Small intestine (tissue), 7 donors: ENCODE results near the gene ZNF106. TPM values are rescaled to one million over a fixed set of nuclear protein-coding genes. Genes with fewer than 3 reads are reported as not detected.

Experiments
- DNase-seq, 2 donors: peaks; one replicate each; pipeline versions ENCODE4 v3.0.0 to v3.0.0-alpha.2; 2013
- FAIRE-seq: peaks from 2 replicates; lab custom pipeline; 2012; peaks lifted over from hg19 to GRCh38; lab: Jason Lieb, UNC
- H3K27ac ChIP-seq, 3 donors: one replicate each; pipeline ENCODE4 v1.5.1; 2013; ENCODE audit warnings: low read length in 2 of 3, mild to moderate bottlenecking in 2 of 3, control low read depth in 1 of 3, inconsistent platforms in 1 of 3, low read depth in 1 of 3, moderate library complexity in 1 of 3
- H3K27me3 ChIP-seq, 3 donors: one replicate each; pipeline ENCODE4 v1.6.1; 2013; ENCODE audit warnings: low read length in 3 of 3, inconsistent platforms in 1 of 3; ENCODE audit not compliant: control insufficient read depth in 3 of 3, insufficient read depth in 3 of 3
- H3K36me3 ChIP-seq, 3 donors: one replicate each; pipeline ENCODE4 v1.6.1; 2013; ENCODE audit warnings: low read length in 3 of 3, inconsistent platforms in 1 of 3, low read depth in 1 of 3, mild to moderate bottlenecking in 1 of 3, moderate library complexity in 1 of 3; ENCODE audit not compliant: control insufficient read depth in 3 of 3, insufficient read depth in 2 of 3
- H3K4me1 ChIP-seq, 3 donors: one replicate each; pipeline ENCODE4 v1.6.1; 2013; ENCODE audit warnings: low read length in 2 of 3, inconsistent platforms in 1 of 3, low read depth in 1 of 3, mild to moderate bottlenecking in 1 of 3, moderate library complexity in 1 of 3; ENCODE audit not compliant: control insufficient read depth in 3 of 3, insufficient read depth in 2 of 3
- H3K4me3 ChIP-seq, 3 donors: one replicate each; pipeline ENCODE4 v1.5.1; 2013; ENCODE audit warnings: low read length in 3 of 3, control low read depth in 1 of 3, inconsistent platforms in 1 of 3, low read depth in 1 of 3, mild to moderate bottlenecking in 1 of 3, moderate library complexity in 1 of 3
- H3K9me3 ChIP-seq, 2 donors: one replicate each; pipeline ENCODE4 v1.6.1; 2013; ENCODE audit warnings: low read depth in 1 of 2, low read length in 1 of 2; ENCODE audit not compliant: control insufficient read depth in 2 of 2, insufficient read depth in 1 of 2
- WGBS, 3 donors: extraction: QIAGEN DNeasy Blood & Tissue Kit; methylation state at CpG; one replicate each; pipeline ENCODE4 v1.1.7; 2013; 5-methylcytosine and 5-hydroxymethylcytosine counted together
- polyA plus RNA-seq, 4 donors: library from polyadenylated mRNA; stranded (reverse) in 3 of 4; unstranded in 1 of 4; fragments of 200-250 nt in 3 of 4; fragments of 120-200 nt in 1 of 4; gene quantifications; one replicate each; pipeline versions ENCODE4 v1.2.1 to v1.2.3, GENCODE V29; 2013
- donor health status: healthy with polysubstance abuse.
- donor health status: control.
- donor health status: control.
- donor health status: Bipolar disorder and iron deficiency.
- donor health status: healthy.

ZNF106 gene
- polyA plus RNA-seq, 4 donors, result 8.3 to 29.4 (median 13.5) TPM

DNA sequence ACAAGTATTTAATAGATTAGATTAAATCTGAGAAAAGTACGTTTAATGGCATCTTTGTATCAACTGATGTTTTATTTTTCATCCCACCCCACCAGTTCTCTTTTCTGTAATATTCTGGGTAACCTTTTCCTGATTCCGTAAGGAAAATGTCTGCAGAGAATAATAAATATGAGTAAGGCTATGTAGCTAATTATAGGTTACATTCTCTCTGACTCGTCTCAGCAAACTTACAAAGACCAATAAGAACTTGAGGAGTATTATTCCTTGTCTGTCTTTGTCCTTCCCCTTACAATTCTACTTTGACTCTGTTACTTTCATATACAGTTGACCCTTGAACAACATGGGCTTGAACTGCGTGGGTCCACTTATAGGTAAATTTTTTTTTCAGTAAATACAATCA is 16.6 kb upstream of the ZNF106 start:
- peaks cover 0 to 20% (median 0%) of the 10 kb centered on the region in 3 donors for H3K36me3 ChIP-seq
- peaks cover 0 to 10% (median 3%) of the 10 kb centered on the region in 3 donors for H3K4me1 ChIP-seq
- H3K27me3 ChIP-seq, result no peaks in the 10 kb centered on the region
- DNase-seq (no peak), FAIRE-seq (no peak)
- WGBS, 3 donors, result 81 to 88% (median 82%) methylated on average over 4 of the region's 4 CpGs
- H3K9me3 ChIP-seq, result no peaks in the 10 kb centered on the region
- no peak overlapping the region for H3K4me3 ChIP-seq
- H3K27ac ChIP-seq, result no peak overlapping the region

DNA sequence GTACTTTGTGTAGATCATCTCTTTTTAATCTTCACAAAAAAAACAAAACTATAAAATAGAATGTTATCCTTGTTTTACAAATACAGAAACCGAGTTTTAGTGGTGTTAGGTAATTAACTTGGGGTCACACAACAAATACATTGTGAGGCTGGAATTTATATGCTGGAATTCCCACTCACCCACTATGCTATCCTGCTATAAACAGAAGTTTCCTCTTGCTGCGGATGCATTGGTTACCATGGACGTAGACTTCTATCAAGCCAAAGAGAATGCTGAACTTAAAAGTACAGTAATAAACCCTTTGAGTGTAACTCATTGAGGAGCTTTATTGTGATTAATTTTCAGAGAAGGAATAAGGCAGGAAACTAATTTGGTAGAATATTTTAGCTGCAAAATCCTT is 13.7 kb upstream of the ZNF106 start:
- Histone ChIP-seq H3K27ac (peak overlapping the region in 1 of 3 donors; percentile 76), H3K4me1 (peaks cover 0 to 10% (median 7%) of the 10 kb centered on the region in 3 donors), H3K27me3 (no peaks in the 10 kb centered on the region), H3K9me3 (no peaks in the 10 kb centered on the region), H3K36me3 (peaks cover 0 to 19% (median 0%) of the 10 kb centered on the region in 3 donors), H3K4me3 (no peak overlapping the region)
- WGBS, 3 donors, result 60 to 85% (median 76%) methylated on average over 3 of the region's 3 CpGs
- DNase-seq, result no peak
- no peak for FAIRE-seq

DNA sequence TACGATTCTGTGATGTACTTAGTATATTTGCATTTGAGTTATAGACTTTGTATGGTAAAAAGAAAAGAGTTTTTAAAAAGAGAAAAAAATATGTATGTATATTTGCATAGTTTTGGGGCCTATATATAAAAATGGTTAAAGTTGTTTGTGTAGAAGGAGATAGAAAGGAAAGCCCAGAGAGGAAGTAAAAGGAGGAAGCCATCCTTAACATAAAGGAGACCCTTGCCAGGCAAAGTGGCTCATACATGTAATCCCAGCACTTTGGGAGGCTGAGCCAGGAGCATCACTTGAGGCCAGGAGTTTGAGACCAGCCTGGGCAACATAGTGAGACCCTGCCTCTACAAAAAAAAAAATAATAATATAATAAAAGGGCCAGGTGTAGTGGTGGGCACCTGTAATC is 12.9 kb upstream of the ZNF106 start:
- no peaks in the 10 kb centered on the region for H3K9me3 ChIP-seq
- H3K27ac ChIP-seq, result no peak overlapping the region
- DNase-seq (no peak), FAIRE-seq (no peak)
- H3K36me3 ChIP-seq, result peaks cover 0 to 21% (median 0%) of the 10 kb centered on the region in 3 donors
- no peak overlapping the region for H3K4me3 ChIP-seq
- 81 to 88% (median 86%) methylated on average over 1 of the region's 1 CpG for WGBS, 3 donors
- H3K27me3 ChIP-seq, result no peaks in the 10 kb centered on the region
- H3K4me1 ChIP-seq, result peaks cover 0 to 13% (median 8%) of the 10 kb centered on the region in 3 donors

DNA sequence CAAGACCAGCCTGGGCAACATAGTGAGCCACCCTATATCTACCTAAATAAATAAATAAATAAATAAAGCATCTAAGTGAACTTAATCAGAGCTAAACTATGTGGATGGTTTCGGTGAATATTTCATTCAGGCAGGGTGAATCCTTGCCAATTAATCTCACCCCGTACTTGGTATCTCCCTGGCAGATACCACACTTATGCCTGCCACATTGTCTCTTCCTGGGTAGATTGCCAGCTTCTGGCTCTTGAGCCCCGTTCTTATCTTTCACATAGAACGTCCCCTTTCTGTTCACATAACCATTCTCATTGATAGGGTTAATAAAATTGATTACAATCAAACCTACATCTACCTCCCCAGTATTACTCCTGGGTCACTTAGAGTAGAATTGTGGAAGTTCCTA is 11.5 kb upstream of the ZNF106 start:
- WGBS, 3 donors, result 58 to 73% (median 65%) methylated on average over 4 of the region's 4 CpGs
- no peaks in the 10 kb centered on the region for H3K9me3 ChIP-seq
- no peak overlapping the region for H3K4me3 ChIP-seq
- peaks cover 0 to 24% (median 0%) of the 10 kb centered on the region in 3 donors for H3K36me3 ChIP-seq
- no peak for DNase-seq
- H3K27ac ChIP-seq, result no peak overlapping the region
- H3K4me1 ChIP-seq, result peaks cover 6 to 26% (median 8%) of the 10 kb centered on the region in 3 donors
- no peak for FAIRE-seq
- H3K27me3 ChIP-seq, result no peaks in the 10 kb centered on the region

DNA sequence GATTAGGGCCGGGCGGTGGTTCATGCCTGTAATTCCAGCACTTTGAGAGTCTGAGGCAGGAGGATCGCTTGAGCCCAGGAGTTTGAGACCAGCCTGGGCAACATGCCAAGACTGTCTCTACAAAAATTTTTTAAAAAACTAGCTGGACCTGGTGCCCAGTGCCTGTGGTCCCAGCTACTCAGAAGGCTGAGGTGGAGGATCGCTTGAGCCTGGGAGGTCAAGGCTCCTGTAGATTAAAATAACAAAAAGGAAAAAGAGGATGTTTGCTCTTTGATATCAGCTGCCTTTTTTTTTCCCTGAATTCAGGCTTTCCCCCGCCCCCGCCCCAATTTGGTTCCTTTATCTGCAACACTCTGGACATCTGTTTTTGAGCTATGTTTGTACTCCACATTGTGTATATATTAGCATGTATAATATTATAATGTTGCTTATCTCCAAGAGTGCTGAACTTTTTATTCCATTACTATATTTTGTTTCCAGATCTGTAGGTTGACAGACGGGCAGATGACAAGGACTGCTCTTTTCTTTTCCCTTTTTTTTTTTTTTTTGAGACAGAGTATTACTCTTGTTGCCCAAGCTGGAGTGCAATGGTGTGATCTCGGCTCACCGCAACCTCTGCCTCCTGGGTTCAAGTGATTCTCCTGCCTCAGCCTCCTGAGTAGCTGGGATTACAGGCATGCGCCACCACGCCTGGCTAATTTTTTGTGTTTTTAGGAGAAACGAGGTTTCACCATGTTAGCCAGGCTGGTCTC is 9.1 kb upstream of the ZNF106 start:
- Histone ChIP-seq H3K4me1 (peaks cover 6 to 31% (median 6%) of the 10 kb centered on the region in 3 donors), H3K9me3 (no peaks in the 10 kb centered on the region), H3K4me3 (no peak overlapping the region), H3K36me3 (peaks cover 0 to 16% (median 0%) of the 10 kb centered on the region in 3 donors), H3K27ac (peak overlapping the region; percentile 65 to 73 (median 68)), H3K27me3 (no peaks in the 10 kb centered on the region)
- 75 to 88% (median 81%) methylated on average over 12 of the region's 12 CpGs for WGBS, 3 donors
- no peak for FAIRE-seq
- no peak for DNase-seq

DNA sequence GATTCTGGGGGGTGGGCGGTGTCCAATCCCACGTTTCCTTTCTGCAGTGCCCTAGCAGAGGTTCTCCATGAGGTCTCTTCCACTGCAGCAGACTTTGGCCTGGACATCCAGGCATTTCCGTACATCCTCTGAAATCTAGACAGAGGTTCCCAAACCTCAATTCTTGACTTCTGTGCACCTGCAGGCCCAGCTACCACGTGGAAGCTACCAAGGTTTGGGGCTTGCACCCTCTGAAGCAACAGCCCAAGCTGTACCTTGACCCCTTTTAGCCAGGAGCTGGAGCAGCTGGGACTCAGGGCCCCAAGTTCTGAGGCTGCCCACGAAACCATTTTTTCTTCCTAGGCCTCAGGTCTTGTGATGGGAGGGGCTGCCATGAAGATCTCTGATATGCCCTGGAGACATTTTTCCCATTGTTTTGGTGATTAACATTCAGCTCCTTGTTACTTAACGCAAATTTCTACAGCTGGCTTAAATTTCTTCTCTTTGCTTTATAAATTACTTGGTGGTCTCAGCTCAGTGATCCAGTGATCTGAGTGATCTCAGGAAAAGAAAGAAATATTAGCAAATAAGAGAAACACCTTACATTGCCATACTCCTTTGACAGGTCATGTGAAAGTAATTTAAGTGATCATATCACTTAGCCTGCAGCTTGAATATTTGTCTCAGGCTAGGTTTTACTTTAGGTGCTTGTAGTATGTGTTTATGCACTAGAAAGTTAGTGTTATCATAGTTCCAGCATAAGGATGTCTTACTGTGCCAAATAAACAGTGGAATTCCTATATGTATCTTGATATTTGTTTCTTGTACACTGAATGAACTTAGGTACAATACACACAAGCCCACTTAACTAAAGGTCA is 7.5 kb upstream of the ZNF106 start:
- peaks cover 4 to 29% (median 6%) of the 10 kb centered on the region in 3 donors for H3K4me1 ChIP-seq
- DNase-seq (peak; percentile 13 to 83), FAIRE-seq (no peak)
- H3K27me3 ChIP-seq, result no peaks in the 10 kb centered on the region
- H3K9me3 ChIP-seq, result no peaks in the 10 kb centered on the region
- peaks cover 0 to 14% (median 0%) of the 10 kb centered on the region in 3 donors for H3K36me3 ChIP-seq
- H3K27ac ChIP-seq, result peak overlapping the region in 2 of 3 donors; percentile 58 to 73
- WGBS, 3 donors, result 48 to 63% (median 55%) methylated on average over 6 of the region's 6 CpGs
- H3K4me3 ChIP-seq, result no peak overlapping the region

DNA sequence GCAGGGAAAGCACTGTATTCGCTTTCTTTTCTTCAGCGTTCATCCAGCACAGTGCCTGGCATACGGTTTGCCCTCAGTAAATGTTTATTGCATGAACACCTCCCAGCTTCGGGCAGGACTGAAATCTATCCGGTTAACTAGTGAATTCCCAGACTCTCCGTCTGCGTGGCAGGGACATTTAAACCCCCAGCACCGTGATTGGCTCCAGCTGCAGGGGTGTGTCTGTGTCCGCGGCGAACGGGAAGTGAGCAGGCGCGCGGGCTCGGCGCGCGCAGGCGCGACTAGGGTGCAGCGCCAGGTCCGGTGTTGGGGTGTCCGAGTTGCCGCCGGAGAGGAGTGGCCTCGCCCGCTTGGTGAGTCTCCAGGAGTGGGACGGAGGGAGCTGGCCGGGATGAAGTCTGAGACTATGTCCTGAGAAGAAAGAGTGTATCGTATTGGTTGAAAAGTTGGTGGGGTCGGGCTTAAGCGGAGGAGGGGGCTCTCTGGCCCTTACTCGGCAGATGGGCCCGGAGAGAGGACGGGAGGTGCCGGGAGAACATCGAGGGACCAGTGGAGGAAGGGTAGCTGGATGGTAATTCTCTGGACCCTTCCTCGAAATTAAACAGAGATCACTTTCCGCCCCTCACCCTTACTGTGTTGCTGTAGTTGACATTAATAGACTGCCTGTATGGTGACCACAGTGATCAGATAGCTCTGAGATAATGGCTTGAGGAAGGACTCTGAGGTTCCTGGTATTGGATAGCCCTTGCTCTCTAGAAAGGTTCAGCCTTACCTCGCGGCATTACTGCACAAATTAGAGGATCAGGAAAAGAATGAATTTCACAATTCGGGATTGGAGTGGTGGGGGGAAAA is 4.6 kb upstream of the ZNF106 start, which contains the start of gene SNAP23:
Gene SNAP23, plus strand, starts transcription at position 274 of the 852 bp plus-strand sequence. CDS start 16,213 bp downstream, outside the sequence.
- H3K36me3 ChIP-seq, result peaks cover 0 to 11% (median 0%) of the 10 kb centered on the region in 3 donors
- H3K4me3 ChIP-seq, result peak within 1 kb of the TSS; percentile 68 to 76 (median 71)
- FAIRE-seq, result no peak
- H3K27me3 ChIP-seq, result no peaks in the 10 kb centered on the region
- H3K27ac ChIP-seq, result peak within 1 kb of the TSS; percentile 87 to 95 (median 90)
- peak; percentile 97 to 98 for DNase-seq
- WGBS, 3 donors, result 0% methylated on average over 43 of the region's 43 CpGs
- H3K4me1 ChIP-seq, result peaks cover 8 to 32% (median 8%) of the 10 kb centered on the region in 3 donors
- H3K9me3 ChIP-seq, result no peaks in the 10 kb centered on the region
